K562 (cell line): ENCODE measurements around the gene MTF1. TPM values are rescaled to one million over a fixed set of nuclear protein-coding genes. Genes with fewer than 3 reads are reported as not detected.

Experiments
- C11orf30 ChIP-seq: fragments of 450-650 bp; IDR thresholded peaks from 2 replicates; pipeline ENCODE4 v1.6.1; 2016; ENCODE audit warnings: low read depth, mild to moderate bottlenecking
- CCNT2 ChIP-seq: IDR thresholded peaks from 2 replicates; pipeline ENCODE4 v1.6.1; 2011; ENCODE audit warnings: borderline replicate concordance, low read depth, mild to moderate bottlenecking, moderate library complexity, mixed read lengths, low read length; ENCODE audit not compliant: insufficient read length; ENCODE audit errors: extremely low read depth
- ETV1 ChIP-seq: fragments of 450-650 bp; conservative IDR thresholded peaks from 2 replicates; pipeline ENCODE4 v1.6.1; 2016; ENCODE audit warnings: missing genetic modification characterization, control low read depth, low read depth, missing compliant biosample characterization
- HINFP ChIP-seq: fragments of 450-650 bp; conservative IDR thresholded peaks from 2 replicates; pipeline ENCODE4 v1.6.1; 2016; ENCODE audit warnings: missing genetic modification characterization, low read depth, mild to moderate bottlenecking, control low read depth, missing compliant biosample characterization
- HMG20B ChIP-seq: fragments of 250-450 bp; sonication (Bioruptor Pico); IDR thresholded peaks from 2 replicates; pipeline ENCODE4 v1.5.0; 2021; ENCODE audit warnings: mild to moderate bottlenecking
- NR4A1 ChIP-seq, 2 experiments: fragments of 250-450 bp in 1 of 2; fragments of 450-650 bp in 1 of 2; sonication (Bioruptor Pico) in 1 of 2; IDR thresholded peaks; 2 replicates each; pipeline versions ENCODE4 v1.4.0 to v1.6.1; 2016 to 2020; ENCODE audit warnings: mild to moderate bottlenecking in 2 of 2, missing compliant biosample characterization in 1 of 2, missing genetic modification characterization in 1 of 2, moderate library complexity in 1 of 2
- PML ChIP-seq: IDR thresholded peaks from 2 replicates; pipeline ENCODE4 v1.6.1; 2012; ENCODE audit warnings: low read length, inconsistent platforms
- PPARD ChIP-seq: fragments of 250-450 bp; sonication (Bioruptor Pico); IDR thresholded peaks from 2 replicates; pipeline ENCODE4 v1.8.0; 2022; ENCODE audit warnings: inconsistent platforms, mild to moderate bottlenecking, moderate library complexity
- RAD51 ChIP-seq: fragments of 450-650 bp; IDR thresholded peaks from 2 replicates; pipeline ENCODE4 v1.7.1; 2016; ENCODE audit warnings: low read depth, mild to moderate bottlenecking, borderline replicate concordance
- TEAD2 ChIP-seq: fragments of 450-650 bp; IDR thresholded peaks from 2 replicates; pipeline ENCODE4 v1.6.1; 2016; ENCODE audit warnings: missing genetic modification characterization, control low read depth, missing compliant biosample characterization
- THAP12 ChIP-seq: fragments of 250-450 bp; sonication (Bioruptor Pico); IDR thresholded peaks from 2 replicates; pipeline ENCODE4 v1.9.0; 2021; ENCODE audit warnings: mild to moderate bottlenecking, inconsistent platforms
- TOE1 ChIP-seq, 2 experiments: fragments of 450-650 bp in 1 of 2; sonication (generic) in 1 of 2; formaldehyde crosslinking in 1 of 2; IDR thresholded peaks; 2 replicates each; pipeline versions ENCODE4 v1.7.1 to v1.8.0; 2016 to 2022; ENCODE audit warnings: borderline replicate concordance in 2 of 2, mild to moderate bottlenecking in 2 of 2, antibody characterized with exemption in 1 of 2, inconsistent platforms in 1 of 2, low read depth in 1 of 2, missing genetic modification reagents in 1 of 2, moderate library complexity in 1 of 2
- XRCC3 ChIP-seq: fragments of 450-650 bp; IDR thresholded peaks from 2 replicates; pipeline ENCODE4 v1.6.1; 2017; ENCODE audit warnings: mild to moderate bottlenecking, moderate library complexity
- YY1 ChIP-seq, 3 experiments: IDR thresholded peaks; 2 replicates each; pipeline ENCODE4 v1.6.1; 2011; ENCODE audit warnings: low read length in 2 of 3, mild to moderate bottlenecking in 2 of 3, moderate library complexity in 2 of 3, borderline replicate concordance in 1 of 3, control low read depth in 1 of 3, low read depth in 1 of 3; ENCODE audit not compliant: insufficient read depth in 3 of 3, insufficient replicate concordance in 2 of 3, control insufficient read depth in 1 of 3, insufficient read length in 1 of 3; ENCODE audit errors: extremely low read depth in 1 of 3
- ZBTB12 ChIP-seq: fragments of 250-450 bp; sonication (Bioruptor Pico); IDR thresholded peaks from 2 replicates; pipeline ENCODE4 v1.4.0; 2020
- ZNF12 ChIP-seq: sonication (generic); formaldehyde crosslinking; IDR thresholded peaks from 2 replicates; pipeline ENCODE4 v1.4.0; 2020; ENCODE audit warnings: mild to moderate bottlenecking, missing genetic modification reagents
- ZNF444 ChIP-seq: fragments of 250-450 bp; sonication (Bioruptor Pico); IDR thresholded peaks from 2 replicates; pipeline ENCODE4 v1.4.0; 2020; ENCODE audit warnings: mild to moderate bottlenecking, moderate library complexity
- ZNF583 ChIP-seq: fragments of 250-450 bp; sonication (Bioruptor Pico); IDR thresholded peaks from 2 replicates; pipeline ENCODE4 v1.4.0; 2020
- ZNF707 ChIP-seq: fragments of 250-450 bp; sonication (Bioruptor Pico); conservative IDR thresholded peaks from 2 replicates; pipeline ENCODE4 v1.8.0; 2022; ENCODE audit warnings: inconsistent platforms, mild to moderate bottlenecking, moderate library complexity
- ZNF830 ChIP-seq: fragments of 250-450 bp; sonication (Bioruptor Pico); IDR thresholded peaks from 2 replicates; pipeline ENCODE4 v1.5.0; 2021; ENCODE audit warnings: mild to moderate bottlenecking
- polyA plus RNA-seq, 8 experiments: library from polyadenylated mRNA; depleted of rRNA in 4 of 8; stranded (reverse) in 5 of 8; unstranded in 3 of 8; fragments of >200 nt; fragmentation: Nextera tagmentation in 2 of 8; fragmentation: Illumina TruSeq in 1 of 8; extraction: Ambion mirVana in 2 of 8; extraction: Trizol in 1 of 8; gene quantifications; 2 replicates each; pipeline versions ENCODE4 v1.2.1 to v1.2.3, GENCODE V29; 2011 to 2014; ENCODE audit warnings: inconsistent platforms in 1 of 8, missing spikeins in 1 of 8
- total RNA-seq, 7 experiments: library from RNA; depleted of rRNA in 6 of 7; stranded (reverse); fragments of >200 nt in 6 of 7; fragmentation: Illumina TruSeq in 2 of 7; extraction: Trizol in 2 of 7; gene quantifications; 2 replicates each; pipeline versions ENCODE4 v1.2.1 to v1.2.3, GENCODE V29; 2011 to 2021; ENCODE audit warnings: low replicate concordance in 1 of 7

The MTF1 gene
- total and polyA plus RNA-seq, 9 of the 15 experiments (the other 6 are each of a cell fraction or from before 2014, with no cell fraction given), result 1.1 to 12.2 (median 4.3) TPM

- no peak for TF ChIP-seq ZNF583
- TF ChIP-seq C11orf30, result peak; percentile 67
- TF ChIP-seq TEAD2 (tag), result no peak
- TF ChIP-seq PPARD, result no peak
- TF ChIP-seq ZBTB12, result peak; percentile 85
- TF ChIP-seq HMG20B (CRISPR knock-in tag), result no peak
- TF ChIP-seq ZNF707 (CRISPR knock-in tag), result no peak
- no peak for TF ChIP-seq NR4A1 (CRISPR knock-in tag; IDR thresholded peaks at IDR 0.05)
- TF ChIP-seq NR4A1 (tag; IDR thresholded peaks at IDR 0.05), result no peak
- no peak for TF ChIP-seq HINFP (tag)
- no peak for TF ChIP-seq RAD51
- TF ChIP-seq PML, result peak; percentile 40; the same call in 1 of the 2 replicates
- peak; percentile 59 for TF ChIP-seq THAP12
- TF ChIP-seq YY1 (IDR thresholded peaks at IDR 0.05; ENCODE audit: borderline replicate concordance in 1 of 3, control insufficient read depth in 1 of 3, extremely low read depth in 1 of 3, insufficient read depth in 3 of 3, insufficient read length in 1 of 3, insufficient replicate concordance in 2 of 3, low read depth in 1 of 3, low read length in 2 of 3), result peak in 1 of 3 experiments; percentile 67
- TF ChIP-seq CCNT2, result peak; percentile 67
- no peak for TF ChIP-seq ZNF12 (CRISPR knock-in tag)
- no peak for TF ChIP-seq ZNF444 (CRISPR knock-in tag)
- peak; percentile 76 for TF ChIP-seq ETV1 (tag)
- no peak for TF ChIP-seq ZNF830 (CRISPR knock-in tag)
- TF ChIP-seq XRCC3, result no peak
- peak; percentile 87 for TF ChIP-seq TOE1 (IDR thresholded peaks at IDR 0.05; ENCODE audit: borderline replicate concordance)
- no peak for TF ChIP-seq TOE1 (CRISPR knock-in tag; IDR thresholded peaks at IDR 0.05; ENCODE audit: borderline replicate concordance, low read depth)
Measured at GRCh38 chr1:37807555-37808368, 51.6 kb downstream of the MTF1 start, which contains the start of the genes C1orf122 and YRDC (continued).
